GM18867 (cell line): ENCODE data around the gene SLC32A1.

Source experiments
- ATAC-seq: cut with Tn5 transposase; IDR thresholded peaks from one replicate; pipeline ENCODE4 v1.9.1; 2021; ENCODE audit warnings: mild to moderate bottlenecking, moderate library complexity; ENCODE audit not compliant: unreplicated experiment

Gene SLC32A1

GRCh38 chr20:38751360-38751976 lies 27.2 kb downstream of the SLC32A1 start:
- no peak for ATAC-seq

- ATAC-seq: no peak
Measured at GRCh38 chr20:38752029-38752428, 27.7 kb downstream of the SLC32A1 start.

GRCh38 chr20:38754924-38755323 lies 30.6 kb downstream of the SLC32A1 start:
- no peak for ATAC-seq

GRCh38 chr20:38755324-38755910 lies 31.1 kb downstream of the SLC32A1 start:
- no peak for ATAC-seq

GRCh38 chr20:38757145-38757775 lies 33.0 kb downstream of the SLC32A1 start:
- ATAC-seq: no peak

GRCh38 chr20:38759106-38759505 lies 34.8 kb downstream of the SLC32A1 start:
- no peak for ATAC-seq

- no peak for ATAC-seq
Measured at GRCh38 chr20:38760978-38761377, 36.7 kb downstream of the SLC32A1 start.

- no peak for ATAC-seq
Measured at GRCh38 chr20:38762174-38762573, 37.9 kb downstream of the SLC32A1 start.

- no peak for ATAC-seq
Measured at GRCh38 chr20:38763616-38764015, 39.3 kb downstream of the SLC32A1 start.

GRCh38 chr20:38764567-38765318 lies 40.5 kb downstream of the SLC32A1 start:
- no peak for ATAC-seq

- no peak for ATAC-seq
Measured at GRCh38 chr20:38766071-38766470, 41.8 kb downstream of the SLC32A1 start.

GRCh38 chr20:38769376-38770295 lies 45.4 kb downstream of the SLC32A1 start:
- no peak for ATAC-seq

- ATAC-seq: no peak
Measured at GRCh38 chr20:38770546-38770945, 46.3 kb downstream of the SLC32A1 start.

- ATAC-seq: no peak
Measured at GRCh38 chr20:38770970-38771369, 46.7 kb downstream of the SLC32A1 start.

- no peak for ATAC-seq
Measured at GRCh38 chr20:38771621-38772020, 47.3 kb downstream of the SLC32A1 start.

- ATAC-seq: no peak
Measured at GRCh38 chr20:38774167-38774566, 49.9 kb downstream of the SLC32A1 start.

- peak; percentile 63 for ATAC-seq
Measured at GRCh38 chr20:38776363-38776762, 52.1 kb downstream of the SLC32A1 start.
